Stimulated activated CD4-positive, alpha-beta T cell treated with anti-CD3 and anti-CD28 coated beads, TNF-alpha, amount 100 ng/mL, for 24 hours (primary cell): ENCODE measurements around the gene WNT3A.

Source experiments
- DNase-seq, 3 experiments: peaks; one replicate each; pipeline ENCODE4 v3.0.0-alpha.2; 2020; ENCODE audit warnings: low read depth in 3 of 3

Gene WNT3A

DNA sequence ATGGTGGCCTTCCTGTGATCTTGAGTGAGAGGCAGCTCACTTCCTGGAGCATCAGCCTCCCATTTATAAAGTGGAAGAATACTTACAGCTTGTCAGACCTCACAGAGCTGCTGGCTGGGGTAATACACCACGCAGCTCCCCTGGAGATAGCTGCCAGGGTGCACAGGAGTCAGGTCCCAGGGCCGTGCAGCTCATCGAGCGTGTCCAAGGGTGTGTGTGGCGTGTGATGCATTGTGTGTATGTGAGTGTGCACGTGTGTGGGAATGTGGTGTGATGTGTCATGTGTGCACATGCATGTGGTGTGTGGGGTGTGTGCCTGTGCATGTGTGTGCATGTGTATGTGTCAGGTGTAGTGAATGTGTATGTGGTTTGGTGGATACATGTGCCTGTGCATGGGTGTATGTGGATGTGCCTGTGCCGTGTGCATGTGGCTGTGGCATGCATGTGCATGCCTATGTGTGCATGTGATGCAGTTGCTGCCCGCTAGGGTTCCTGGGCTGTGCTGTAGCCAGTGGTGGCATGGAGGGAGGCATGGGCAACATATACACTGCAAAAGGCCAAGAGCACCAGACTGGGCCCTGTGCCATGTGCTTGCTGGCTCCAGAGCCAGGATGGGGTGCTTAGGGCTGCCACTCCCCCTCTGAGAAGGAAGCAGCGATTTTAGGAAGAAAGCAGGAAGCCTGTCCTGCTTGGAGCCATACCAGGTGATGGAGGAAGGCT lies 24.6 kb downstream of the WNT3A start:
- no peak for DNase-seq

- no peak for DNase-seq
These were observed 25.2 kb downstream of the WNT3A start for GRCh38 chr1:228032041-228032440.

DNA sequence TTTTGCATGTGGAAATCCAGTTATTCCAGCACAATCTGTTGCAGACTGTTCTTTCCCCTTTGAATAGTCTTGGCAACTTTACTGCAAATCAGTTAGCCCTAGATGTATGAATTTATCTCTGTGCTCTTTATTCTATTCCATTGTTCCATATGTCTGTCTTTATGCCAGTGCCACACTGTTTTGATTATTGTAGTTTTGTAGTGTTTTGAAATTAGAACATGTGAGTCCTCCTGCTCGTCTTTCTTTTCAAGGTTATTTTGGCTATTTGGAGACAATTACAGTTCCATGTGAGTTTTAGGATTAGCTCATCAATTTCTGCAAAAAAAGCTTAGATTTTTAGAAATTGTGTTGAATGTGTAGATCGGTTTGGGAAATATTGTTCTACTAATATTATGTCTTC lies 26.6 kb downstream of the WNT3A start:
- DNase-seq = no peak

GRCh38 chr1:228034954-228035837 lies 28.4 kb downstream of the WNT3A start:
- DNase-seq = no peak

DNA sequence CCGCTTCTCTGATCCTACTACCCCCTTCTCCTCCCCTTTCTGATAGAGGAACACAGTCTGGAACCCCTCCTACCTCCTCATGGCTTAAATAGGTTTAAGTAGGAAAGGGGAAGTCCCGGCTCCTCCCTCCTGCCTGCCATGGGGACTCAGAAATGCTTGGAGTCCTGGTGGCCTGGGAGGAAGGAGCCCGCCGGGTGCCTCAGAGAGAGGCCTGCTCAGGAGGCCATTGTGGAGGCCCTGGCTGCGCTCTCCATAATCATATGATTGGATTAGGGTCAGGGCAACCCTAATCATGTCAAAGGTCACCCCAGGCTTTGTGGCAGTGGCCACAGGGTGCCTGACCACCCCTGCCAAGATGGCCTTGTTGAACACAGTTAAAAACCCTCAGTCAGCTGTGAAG lies 29.0 kb downstream of the WNT3A start:
- DNase-seq = no peak

- DNase-seq = no peak
These were observed 30.0 kb downstream of the WNT3A start for GRCh38 chr1:228036701-228037231.

- peak in 1 of 3 experiments; percentile 56 for DNase-seq
These were observed 30.9 kb downstream of the WNT3A start for GRCh38 chr1:228037401-228038386.

DNA sequence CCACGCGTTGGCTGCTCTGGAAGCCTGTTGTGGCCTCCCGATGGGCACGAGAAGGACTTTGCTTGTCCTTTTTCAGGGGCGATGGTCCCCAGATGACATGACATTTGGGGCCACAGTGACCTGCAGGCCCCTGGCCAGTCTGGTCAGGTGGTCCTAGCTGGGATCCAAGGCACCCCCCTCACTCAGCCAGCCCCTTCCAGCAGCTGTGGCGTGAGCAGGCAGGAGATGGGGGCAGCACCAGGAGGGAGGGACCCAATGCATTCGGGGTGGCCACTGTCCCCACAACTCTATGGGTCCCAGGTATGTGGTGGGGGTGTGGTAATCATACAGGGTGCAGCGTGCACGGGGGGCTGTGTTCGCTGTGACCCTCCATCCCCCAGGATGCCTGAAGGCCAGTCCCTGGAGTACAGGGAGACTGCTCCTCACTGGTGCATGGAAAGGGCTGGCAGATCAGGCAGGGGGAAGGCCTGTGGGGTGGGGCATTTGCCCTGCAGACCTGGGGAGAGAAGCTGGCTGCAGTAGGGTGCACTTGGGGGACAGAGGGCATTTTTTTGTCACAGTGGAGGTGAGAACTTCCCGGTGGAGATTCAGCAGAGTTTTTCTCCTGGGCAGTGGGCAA lies 31.7 kb downstream of the WNT3A start:
- DNase-seq = no peak

DNA sequence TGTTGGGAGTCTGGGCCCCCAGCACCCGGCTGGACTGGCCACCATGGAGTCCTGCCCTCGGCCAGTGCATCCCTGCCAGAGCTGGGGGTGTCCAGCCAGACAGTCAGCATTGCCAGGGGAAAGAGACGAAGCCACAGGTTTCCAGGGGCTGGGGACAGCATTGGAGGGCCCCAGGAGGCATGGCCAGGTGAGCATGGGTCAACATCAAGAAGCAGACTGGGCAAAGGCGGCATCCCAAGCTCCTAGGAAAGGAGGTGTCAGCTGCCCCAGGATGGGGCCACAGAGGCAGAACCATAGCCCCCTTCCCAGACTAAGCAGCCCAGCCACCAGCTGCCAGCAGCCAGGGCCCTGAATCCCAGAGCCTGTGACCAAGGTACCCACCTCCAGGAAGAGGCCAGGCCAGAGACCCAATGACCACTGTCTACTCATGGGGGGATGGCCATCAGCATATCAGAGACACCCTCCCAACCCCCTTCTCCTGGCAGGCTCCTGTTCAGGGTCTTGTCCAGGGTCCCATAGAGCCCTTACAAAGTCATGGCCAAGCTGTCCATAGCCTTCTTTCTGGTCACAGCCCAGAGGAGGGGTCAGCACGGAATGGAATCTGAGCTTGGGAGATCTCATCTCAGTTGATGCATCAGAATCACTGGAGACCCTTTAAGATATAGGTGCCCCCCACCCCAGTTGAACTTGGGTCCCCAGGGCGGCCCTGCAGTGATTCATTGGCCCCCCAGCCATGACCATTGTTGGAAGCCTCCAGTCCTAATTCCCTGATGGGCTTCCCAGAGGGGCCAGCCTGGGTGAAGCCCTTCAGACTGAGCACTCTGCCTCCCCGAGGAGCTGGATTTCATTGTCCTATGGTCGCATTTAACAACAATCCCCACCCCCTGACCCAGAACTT lies 32.5 kb downstream of the WNT3A start:
- DNase-seq = no peak

GRCh38 chr1:228039986-228040385 lies 33.2 kb downstream of the WNT3A start:
- DNase-seq = no peak

GRCh38 chr1:228041316-228041715 lies 34.5 kb downstream of the WNT3A start:
- DNase-seq = no peak

- DNase-seq = no peak
These were observed 35.7 kb downstream of the WNT3A start for GRCh38 chr1:228042508-228042907.

GRCh38 chr1:228043281-228043848 lies 36.6 kb downstream of the WNT3A start:
- no peak for DNase-seq

GRCh38 chr1:228044961-228045360 lies 38.2 kb downstream of the WNT3A start:
- DNase-seq = no peak

DNA sequence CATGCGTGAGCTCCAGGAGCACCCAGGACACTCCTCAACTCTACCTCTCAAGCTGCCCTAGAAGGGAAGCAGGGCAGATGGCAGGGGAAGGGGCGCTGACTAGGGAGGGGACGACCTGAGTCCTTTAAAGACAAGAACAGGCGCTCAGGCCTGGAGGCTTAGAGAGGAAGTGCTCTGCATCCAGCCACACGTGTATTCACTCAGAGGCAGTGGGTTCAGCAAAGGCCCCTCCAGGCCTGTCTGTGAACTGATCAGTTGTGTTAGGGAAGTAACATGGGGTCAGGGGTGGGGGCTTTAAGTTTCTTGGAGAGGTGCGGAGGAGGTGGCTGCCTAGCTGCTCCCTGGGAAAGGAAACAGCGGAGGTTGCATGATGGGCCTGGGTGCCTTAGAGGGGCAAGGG lies 38.6 kb downstream of the WNT3A start:
- DNase-seq = no peak

- DNase-seq = no peak
These were observed 39.1 kb downstream of the WNT3A start for GRCh38 chr1:228045871-228046270.

DNA sequence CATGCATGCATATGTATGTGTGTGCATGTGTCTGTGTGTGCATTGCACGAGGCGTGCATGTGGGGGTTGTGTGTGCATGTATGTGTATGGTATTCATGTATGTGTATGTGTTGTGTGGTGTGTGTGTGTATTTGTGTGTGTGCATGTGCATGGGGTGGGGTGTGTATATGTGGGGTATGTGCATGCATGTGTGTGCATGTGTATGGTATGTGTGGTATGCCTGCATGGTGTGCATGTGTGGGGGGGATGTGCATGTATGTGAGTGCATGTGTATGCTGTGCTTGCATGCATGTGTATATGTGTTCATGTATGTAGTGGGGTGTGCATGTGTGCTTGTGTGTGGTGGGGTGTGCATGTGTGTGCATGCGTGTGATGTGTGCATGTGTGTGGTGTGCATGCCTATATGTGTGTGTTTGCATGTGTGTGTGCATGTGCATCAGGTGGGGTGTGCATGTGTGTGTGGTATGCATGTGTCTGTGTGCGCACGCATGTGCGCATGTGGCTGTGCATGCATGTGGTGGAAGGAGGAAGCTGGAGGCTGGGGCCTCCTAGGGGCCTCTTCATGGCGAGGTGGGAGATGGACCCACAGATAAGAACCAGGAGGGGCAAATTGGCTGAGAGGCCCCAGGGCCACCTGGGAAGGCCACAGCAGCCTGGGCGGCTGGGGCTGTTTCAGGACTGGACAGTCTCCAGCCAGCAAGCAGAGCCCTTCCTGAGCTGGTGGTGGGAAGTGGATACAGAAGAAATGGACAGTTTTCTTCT lies 39.8 kb downstream of the WNT3A start:
- no peak for DNase-seq

GRCh38 chr1:228047183-228047466 lies 40.3 kb downstream of the WNT3A start:
- DNase-seq = no peak

- no peak for DNase-seq
These were observed 41.3 kb downstream of the WNT3A start for GRCh38 chr1:228048120-228048519.
